Measurements from ENCODE around the gene DIP2B. TPM values are rescaled to one million over a fixed set of nuclear protein-coding genes. Genes with fewer than 3 reads are reported as not detected.

The DIP2B gene
- total and polyA plus RNA-seq, 2 of the 13 experiments (the other 11 are each of a cell fraction or from before 2014, with no cell fraction given): 32.1 to 35.8 TPM

- TF ChIP-seq ZIK1 (CRISPR knock-in tag; IDR thresholded peaks at IDR 0.05; ENCODE audit: borderline replicate concordance, low read depth): peak; percentile 87; the same call in 1 of the 2 replicates
- no peak for TF ChIP-seq MTA3 (CRISPR knock-in tag; IDR thresholded peaks at IDR 0.05)
- TF ChIP-seq KMT2A (CRISPR knock-in tag; IDR thresholded peaks at IDR 0.05): peak; percentile 70
- 0 out of 2 replicates have a peak, but pooled peaks have one; percentile 30 for TF ChIP-seq ZNF296 (CRISPR knock-in tag; conservative IDR thresholded peaks at IDR 0.05)
- TF ChIP-seq KLF16 (CRISPR knock-in tag; IDR thresholded peaks at IDR 0.05): peak in 1 of 2 experiments; percentile 85; a peak in 2 of 4 replicates
- TF ChIP-seq BCL3 (CRISPR knock-in tag; IDR thresholded peaks at IDR 0.05): no peak
- peak; percentile 85 for TF ChIP-seq ZMAT3 (CRISPR knock-in tag; conservative IDR thresholded peaks at IDR 0.05)
- TF ChIP-seq DPF2 (CRISPR knock-in tag; IDR thresholded peaks at IDR 0.05; ENCODE audit: borderline replicate concordance, low read depth): no peak
- no peak for TF ChIP-seq SP140L (CRISPR knock-in tag; IDR thresholded peaks at IDR 0.05; ENCODE audit: borderline replicate concordance)
- no peak for TF ChIP-seq ISX (CRISPR knock-in tag; conservative IDR thresholded peaks at IDR 0.05)
- peak; percentile 73 for TF ChIP-seq ZNF331 (CRISPR knock-in tag; IDR thresholded peaks at IDR 0.05)
- TF ChIP-seq ZNF780A (CRISPR knock-in tag; IDR thresholded peaks at IDR 0.05): peak; percentile 76; the same call in 1 of the 2 replicates
- no peak for TF ChIP-seq ZNF276 (CRISPR knock-in tag; IDR thresholded peaks at IDR 0.05; ENCODE audit: low read depth)
- peak; percentile 67; the same call in 1 of the 2 replicates for TF ChIP-seq IRF9 (CRISPR knock-in tag; IDR thresholded peaks at IDR 0.05; ENCODE audit: borderline replicate concordance)
- TF ChIP-seq FOSL2 (CRISPR knock-in tag; IDR thresholded peaks at IDR 0.05): peak; percentile 67
- peak; percentile 50 for TF ChIP-seq RBM39 (IDR thresholded peaks at IDR 0.05; ENCODE audit: low read depth, low read length, poor library complexity, severe bottlenecking)
- peak; percentile 65; the same call in 1 of the 2 replicates for TF ChIP-seq ZNF598 (CRISPR knock-in tag; IDR thresholded peaks at IDR 0.05; ENCODE audit: borderline replicate concordance)
- TF ChIP-seq HDAC1 (CRISPR knock-in tag; IDR thresholded peaks at IDR 0.05): peak; percentile 78
- TF ChIP-seq IRF2 (CRISPR knock-in tag; IDR thresholded peaks at IDR 0.05): peak; percentile 70
- peak; percentile 75 for TF ChIP-seq CREM (IDR thresholded peaks at IDR 0.05)
- TF ChIP-seq CREM (CRISPR knock-in tag; IDR thresholded peaks at IDR 0.05): no peak
- no peak for TF ChIP-seq SMYD3 (CRISPR knock-in tag; IDR thresholded peaks at IDR 0.05)
- TF ChIP-seq KAT7 (CRISPR knock-in tag; IDR thresholded peaks at IDR 0.05; ENCODE audit: borderline replicate concordance): no peak
- peak; percentile 79 for TF ChIP-seq ZBTB21 (CRISPR knock-in tag; IDR thresholded peaks at IDR 0.05)
- no peak for TF ChIP-seq MXD3 (CRISPR knock-in tag; IDR thresholded peaks at IDR 0.05)
- TF ChIP-seq ATM (IDR thresholded peaks at IDR 0.05; ENCODE audit: borderline replicate concordance): no peak
Measured at GRCh38 chr12:50763639-50764285, 259.0 kb downstream of the DIP2B start, which contains the start of gene ATF1 (continued).
